Measurements from ENCODE around the gene SLC35B1.

GRCh38 chr17:49730078-49730784 is 22.5 kb upstream of the SLC35B1 start:
- TF ChIP-seq YY1 (IDR thresholded peaks at IDR 0.05; ENCODE audit: insufficient read depth, insufficient read length) = no peak
- TF ChIP-seq ZNF274 (IDR thresholded peaks at IDR 0.05; ENCODE audit: low read depth, low read length) = no peak
- TF ChIP-seq SUZ12 (IDR thresholded peaks at IDR 0.05; ENCODE audit: extremely low read depth, insufficient read depth, insufficient read length) = no peak

All from NT2/D1 (cell line).